Forelimb muscle (tissue), 1 donor: Measurements from ENCODE around the gene ADD3. TPM values are rescaled to one million over a fixed set of nuclear protein-coding genes. Genes with fewer than 3 reads are reported as not detected.
"Not testable (repeated sequence)": the region's sequence is repeated elsewhere in the genome, so short reads cannot be mapped to it uniquely, and the experiment has no call there.

Source experiments
- DNase-seq: peaks from one replicate; pipeline ENCODE4 v3.0.0-alpha.2; 2013; ENCODE audit warnings: low read depth
- polyA plus RNA-seq: library from polyadenylated mRNA; unstranded; fragments of 120-200 nt; gene quantifications from one replicate; pipeline ENCODE4 v1.2.1, GENCODE V29; 2013; ENCODE audit not compliant: insufficient read length

The ADD3 gene
- polyA plus RNA-seq, 1 donor: 88.6 TPM

DNA sequence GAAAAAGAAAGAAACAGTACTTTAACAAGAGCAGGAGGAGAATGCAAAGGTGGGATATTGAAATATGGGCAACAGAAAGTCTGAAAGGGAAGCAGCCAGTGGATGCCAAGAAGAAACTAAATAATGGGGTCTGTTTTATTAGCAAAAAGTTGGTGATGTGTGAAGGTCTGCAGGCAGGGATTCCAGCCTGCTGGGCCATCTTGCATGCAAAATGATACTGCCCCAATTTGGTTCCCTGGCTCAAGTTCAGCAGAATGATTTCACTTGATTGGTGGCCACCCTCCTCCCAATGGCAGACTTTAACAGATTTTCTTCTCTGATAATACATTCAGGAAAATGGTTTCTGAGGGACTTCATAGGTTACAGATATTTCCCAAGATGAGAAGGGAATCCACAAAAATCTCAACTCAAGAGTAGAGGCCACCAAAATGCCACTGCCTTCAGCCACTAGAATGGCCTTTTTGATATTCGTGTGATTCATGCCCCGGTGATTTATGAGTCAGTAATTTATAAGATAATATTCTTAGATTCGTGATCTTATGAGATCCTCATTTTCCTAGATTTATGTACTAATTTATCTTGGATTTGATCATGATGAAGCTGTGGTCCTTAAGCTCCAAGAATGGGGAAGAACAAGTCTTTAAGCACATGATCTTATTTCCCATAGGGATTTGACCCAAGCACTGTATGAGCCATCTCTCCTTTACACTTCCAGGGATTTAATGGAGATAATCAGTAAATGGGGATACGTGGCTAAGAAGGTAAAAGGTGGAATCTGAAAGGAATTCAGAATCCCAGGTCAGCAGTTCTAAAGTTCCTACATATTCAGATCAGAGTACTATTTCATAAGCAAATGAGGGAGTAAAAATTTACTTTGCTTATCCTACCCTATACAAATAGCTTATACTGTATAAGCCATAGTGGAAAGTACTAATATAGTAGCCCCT is 32.3 kb upstream of the ADD3 start:
- DNase-seq: no peak

GRCh38 chr10:109976681-109977080 is 31.1 kb upstream of the ADD3 start:
- no peak for DNase-seq

DNA sequence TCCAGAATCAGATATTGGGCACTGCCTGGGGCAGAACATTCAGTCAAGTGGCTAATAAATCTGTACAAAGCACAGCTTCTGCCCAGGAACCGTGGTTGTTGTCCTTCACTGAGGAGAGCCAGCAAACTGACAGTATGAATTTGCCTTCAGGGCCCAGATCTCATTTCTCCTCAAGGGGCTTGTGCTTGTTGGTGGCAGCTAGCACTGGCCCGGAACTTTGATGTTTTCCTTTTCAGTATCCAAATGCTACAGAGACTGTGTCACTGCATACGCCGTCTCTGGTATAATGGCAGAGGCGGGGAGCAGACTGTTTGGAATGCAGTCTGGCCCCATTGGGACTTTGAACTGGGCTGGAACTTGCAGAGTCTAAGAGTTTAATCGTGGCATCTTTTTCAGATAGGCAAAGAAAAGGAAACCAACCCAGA is 30.4 kb upstream of the ADD3 start:
- DNase-seq: no peak

DNA sequence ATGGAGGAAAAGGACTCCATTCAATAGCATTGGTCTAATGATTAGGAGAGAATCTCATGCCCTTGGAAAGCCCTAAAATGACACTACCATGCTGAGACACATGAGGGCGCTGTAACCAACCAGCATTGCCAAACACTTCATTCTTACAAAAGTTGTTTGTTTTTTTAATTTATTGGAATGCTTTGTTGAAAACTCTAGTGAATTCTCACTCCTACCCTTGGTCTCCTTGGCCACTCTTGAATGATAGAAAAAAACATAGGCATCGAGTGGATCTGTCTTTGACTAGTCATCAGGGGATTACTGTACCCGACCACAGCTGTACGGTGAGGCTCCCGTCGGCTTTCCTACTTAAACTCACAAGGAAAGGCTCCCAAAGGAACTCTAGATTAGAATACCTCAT is 29.3 kb upstream of the ADD3 start:
- DNase-seq: no peak

- no peak for DNase-seq
Measured at GRCh38 chr10:109979215-109979614, 28.6 kb upstream of the ADD3 start.

DNA sequence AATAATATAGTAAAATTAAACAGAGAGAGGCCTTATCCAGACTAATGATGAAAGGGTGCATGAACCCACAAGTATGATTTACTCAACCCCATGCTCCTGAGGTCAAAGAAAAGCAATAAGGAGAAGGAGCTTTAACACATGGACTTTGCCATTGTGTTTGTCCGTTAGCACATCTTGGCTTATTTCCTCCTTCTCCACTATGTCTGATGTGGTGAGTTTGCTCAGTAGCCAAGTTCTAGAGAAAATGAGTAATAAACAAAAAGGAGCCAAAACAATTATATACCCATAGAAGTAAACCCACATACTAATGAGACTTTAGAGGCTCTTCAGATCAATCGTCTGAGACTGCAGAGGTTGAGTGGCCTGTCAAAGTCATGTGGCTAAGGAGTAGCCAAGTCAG is 26.1 kb upstream of the ADD3 start:
- DNase-seq: no peak

DNA sequence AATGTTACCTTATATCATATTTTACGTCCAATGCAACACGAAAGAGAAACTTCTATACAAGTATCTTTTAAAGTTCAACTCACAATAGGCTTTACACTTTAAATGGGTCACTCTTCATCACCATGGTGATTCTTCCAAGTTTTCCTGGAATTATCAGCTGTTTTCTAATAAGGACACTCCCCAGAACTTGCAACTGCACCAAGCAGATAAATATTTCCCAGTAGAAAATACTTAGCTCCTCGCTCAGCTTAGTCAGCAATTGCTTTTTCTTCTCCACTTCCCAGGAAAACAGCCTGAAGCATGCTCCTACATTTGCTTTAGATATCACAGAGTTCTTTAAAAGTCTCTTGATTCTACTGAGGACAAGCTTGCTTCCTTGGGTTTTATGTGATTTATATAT is 25.7 kb upstream of the ADD3 start:
- no peak for DNase-seq

GRCh38 chr10:109982812-109983211 is 25.0 kb upstream of the ADD3 start:
- no peak for DNase-seq

DNA sequence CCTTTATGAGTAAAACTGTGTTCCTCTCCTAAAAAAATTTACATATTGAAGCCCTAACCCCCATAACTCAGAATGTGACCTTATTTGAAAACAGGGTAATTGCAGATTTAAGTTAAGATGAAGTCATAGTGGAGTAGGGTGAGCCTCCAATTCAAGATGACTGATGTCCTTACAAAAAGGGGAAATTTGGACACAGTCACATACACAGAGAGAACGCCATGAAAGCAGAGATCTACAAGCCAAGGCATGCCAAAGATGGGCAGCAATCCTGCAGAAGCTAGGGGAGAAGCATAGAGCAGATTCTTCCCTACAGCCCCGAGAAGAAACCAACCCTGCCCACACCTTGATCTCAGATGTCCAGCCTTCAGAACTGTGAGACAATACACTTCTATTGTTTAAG is 23.8 kb upstream of the ADD3 start:
- DNase-seq: no peak

DNA sequence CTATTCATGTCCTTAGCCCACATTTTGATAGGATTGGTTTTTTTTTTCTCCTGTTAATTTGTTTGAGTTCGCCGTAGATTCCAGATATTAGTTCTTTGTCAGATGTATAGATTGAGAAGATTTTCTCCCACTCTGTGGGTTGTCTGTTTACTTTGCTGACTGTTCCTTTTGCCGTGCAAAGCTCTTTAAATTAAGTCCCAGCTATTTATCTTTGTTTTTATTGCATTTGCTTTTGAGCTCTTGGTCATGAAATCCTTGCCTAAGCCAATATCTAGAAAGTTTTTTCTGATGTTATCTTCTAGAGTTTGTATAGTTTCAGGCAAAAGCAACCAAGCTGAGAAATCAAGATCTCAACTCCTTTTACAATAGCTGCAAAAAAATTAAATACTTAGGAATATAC is 22.0 kb upstream of the ADD3 start:
- DNase-seq: not testable (repeated sequence)

GRCh38 chr10:109987452-109988211 is 20.2 kb upstream of the ADD3 start:
- DNase-seq: no peak

- no peak for DNase-seq
Measured at GRCh38 chr10:109988212-109988596, 19.6 kb upstream of the ADD3 start.

- DNase-seq: no peak
Measured at GRCh38 chr10:109991266-109991855, 16.4 kb upstream of the ADD3 start.

DNA sequence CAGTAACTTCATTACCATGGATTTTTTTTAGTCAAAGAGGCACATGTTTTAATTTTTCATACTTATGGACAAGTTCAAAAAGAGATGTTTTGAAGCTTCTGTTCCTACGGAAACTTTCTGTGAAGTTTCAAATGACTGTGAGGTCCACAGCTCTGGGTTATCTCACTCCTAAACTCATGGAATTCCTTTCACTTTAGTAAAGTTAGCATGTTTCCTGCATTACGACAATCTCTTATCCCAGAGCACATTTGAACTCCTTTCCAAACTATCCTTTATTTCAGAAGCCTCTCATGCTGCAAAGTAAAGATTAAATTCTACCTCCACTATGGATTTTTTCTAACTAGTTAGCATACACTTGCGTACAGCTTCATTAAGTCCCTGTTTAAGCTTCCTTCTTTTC is 15.3 kb upstream of the ADD3 start:
- DNase-seq: no peak

GRCh38 chr10:109993551-109994330 is 14.0 kb upstream of the ADD3 start:
- no peak for DNase-seq

DNA sequence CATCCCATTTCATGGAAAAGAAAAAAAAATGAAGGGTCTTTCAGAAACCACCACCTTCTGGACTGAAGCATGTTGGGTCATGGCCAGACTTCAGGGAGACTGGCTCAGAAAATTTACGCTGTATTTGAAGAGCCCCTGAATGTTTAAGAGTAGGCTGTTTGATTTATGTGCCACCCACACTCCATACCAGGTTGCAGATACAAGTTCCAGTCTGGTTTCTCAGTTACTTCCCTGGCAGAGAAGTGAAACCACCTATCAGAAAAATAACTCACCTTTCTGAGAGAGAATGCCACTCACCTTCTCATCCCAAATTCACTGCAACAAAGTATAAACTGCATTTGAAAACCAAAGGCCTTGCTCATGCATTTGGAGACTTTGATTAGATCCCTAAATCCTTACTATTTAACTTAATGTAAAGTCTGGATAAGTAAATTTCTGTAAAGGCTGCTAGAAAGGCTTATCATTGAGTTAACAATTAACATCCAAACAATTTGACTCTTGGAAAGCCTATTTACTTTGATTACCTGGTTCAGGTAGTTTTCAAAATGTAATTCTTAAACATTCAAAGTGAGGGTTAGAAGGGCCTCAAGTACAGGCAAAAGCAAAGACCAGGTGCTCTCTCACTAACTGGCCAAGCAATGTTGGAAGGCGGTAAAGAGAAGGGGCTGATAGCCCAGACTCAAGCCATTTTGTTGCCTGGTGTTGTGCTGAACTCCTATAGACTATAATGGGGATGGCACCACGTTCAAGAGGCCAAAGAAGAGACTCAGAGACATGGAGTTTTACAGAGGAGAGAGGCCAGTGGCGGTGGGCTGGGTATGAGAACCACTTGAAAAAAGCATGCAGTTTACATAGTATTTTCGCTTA is 12.8 kb upstream of the ADD3 start:
- no peak for DNase-seq

DNA sequence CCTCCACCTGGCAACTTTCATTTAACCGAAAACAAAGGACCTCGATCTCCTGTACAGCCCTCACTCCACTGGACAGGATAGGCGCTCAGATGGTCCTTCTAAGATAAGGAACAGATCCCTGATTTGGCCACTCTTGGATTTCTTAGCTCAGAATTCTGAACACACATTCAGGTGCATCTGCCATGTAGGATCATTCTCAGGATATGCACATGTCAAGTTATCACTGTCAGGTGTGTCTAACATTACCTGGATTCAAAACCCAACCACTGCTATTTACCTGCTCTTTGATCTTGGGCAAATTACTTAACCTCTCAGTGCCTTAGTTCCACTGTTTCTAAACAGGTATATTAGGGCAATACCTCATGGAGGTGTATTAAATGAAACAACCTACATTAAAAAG is 12.2 kb upstream of the ADD3 start:
- DNase-seq: no peak

DNA sequence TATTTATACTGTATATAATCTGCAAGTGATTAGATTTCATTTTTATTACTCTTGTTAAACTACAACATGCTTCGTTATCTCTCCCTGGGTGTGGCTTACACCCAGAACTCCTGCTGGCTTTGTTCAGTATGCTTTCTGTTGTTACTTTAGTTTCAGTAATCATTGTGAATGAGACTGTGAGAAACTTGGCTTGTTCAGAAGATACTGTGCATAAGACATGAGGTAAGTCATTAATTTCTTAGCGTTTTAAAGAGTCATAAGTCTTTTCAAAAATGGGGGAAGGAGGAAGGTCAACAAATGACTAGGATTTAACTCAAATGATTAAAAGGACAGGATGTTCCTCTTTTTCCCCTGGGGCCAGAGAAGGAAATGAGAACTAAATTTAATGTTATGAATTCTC is 11.6 kb upstream of the ADD3 start:
- DNase-seq: no peak

DNA sequence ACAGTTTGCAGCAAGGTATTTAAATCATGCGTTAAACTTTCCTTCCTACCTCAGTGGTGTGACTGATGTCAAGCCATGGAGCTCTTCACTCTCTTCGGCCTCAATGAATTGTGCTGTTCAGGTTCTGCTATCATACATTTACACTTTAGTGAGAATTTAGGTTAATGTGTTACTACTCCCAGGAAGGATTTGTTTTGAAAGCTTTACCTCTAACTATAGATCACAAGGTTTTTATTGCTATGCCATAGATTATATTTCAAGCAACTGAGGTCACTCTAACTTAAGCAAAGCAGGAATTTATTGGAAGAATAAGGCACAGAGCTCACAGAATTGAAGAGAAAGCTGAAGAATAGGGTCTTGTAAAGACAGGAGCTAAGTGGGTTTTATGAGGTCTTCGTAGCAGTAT is 11.0 kb upstream of the ADD3 start:
- DNase-seq: no peak

DNA sequence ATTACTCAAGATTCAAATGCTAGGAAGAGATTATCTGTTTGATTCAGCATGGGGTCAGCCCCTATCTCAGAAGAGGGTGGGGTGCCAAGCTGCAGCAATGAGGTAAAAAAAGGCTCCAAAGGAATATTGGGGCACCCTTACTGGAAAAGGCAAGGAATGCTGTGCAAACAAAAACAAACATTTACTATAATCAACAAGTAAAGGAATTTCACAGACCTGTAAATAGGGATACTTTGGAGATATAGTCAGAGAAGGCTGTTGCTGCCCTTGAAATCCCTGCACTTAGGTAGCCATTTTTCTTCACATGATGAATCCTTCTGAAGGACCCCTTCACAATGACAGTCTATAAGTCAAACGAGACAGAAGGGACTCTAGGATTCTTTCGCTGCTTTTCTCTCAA is 10.6 kb upstream of the ADD3 start:
- DNase-seq: no peak

GRCh38 chr10:109998513-109998912 is 9.3 kb upstream of the ADD3 start:
- DNase-seq: no peak
